GM21528 (cell line): ENCODE measurements around the gene POC1B.

ENCODE experiments used
- ATAC-seq: cut with Tn5 transposase; IDR thresholded peaks from one replicate; pipeline ENCODE4 v1.9.1; 2021; ENCODE audit warnings: mild to moderate bottlenecking, moderate library complexity; ENCODE audit not compliant: unreplicated experiment, low FRiP score

The POC1B gene

GRCh38 chr12:89427508-89428156, 98.2 kb downstream of the POC1B start:
- peak; percentile 95 for ATAC-seq

GRCh38 chr12:89424846-89425245, 101.0 kb downstream of the POC1B start:
- no peak for ATAC-seq

DNA sequence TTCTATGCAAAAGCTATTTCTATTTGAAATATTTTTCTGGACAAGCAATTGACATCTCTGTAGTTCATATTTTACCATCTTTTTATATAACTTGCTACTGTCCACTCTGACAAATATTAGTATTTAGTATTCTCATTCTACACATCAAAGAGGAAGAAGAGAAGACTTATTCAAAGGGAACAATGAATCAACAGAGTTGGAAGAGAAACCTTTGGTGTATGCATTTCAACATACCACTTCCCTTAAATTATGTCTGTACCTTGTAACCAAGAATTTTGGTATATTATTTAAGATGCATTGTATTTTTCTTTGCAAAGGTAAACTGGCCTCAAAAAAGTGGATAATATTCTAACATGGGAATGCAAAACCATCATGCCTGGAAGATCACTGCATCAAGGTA, 101.5 kb downstream of the POC1B start:
- no peak for ATAC-seq

DNA sequence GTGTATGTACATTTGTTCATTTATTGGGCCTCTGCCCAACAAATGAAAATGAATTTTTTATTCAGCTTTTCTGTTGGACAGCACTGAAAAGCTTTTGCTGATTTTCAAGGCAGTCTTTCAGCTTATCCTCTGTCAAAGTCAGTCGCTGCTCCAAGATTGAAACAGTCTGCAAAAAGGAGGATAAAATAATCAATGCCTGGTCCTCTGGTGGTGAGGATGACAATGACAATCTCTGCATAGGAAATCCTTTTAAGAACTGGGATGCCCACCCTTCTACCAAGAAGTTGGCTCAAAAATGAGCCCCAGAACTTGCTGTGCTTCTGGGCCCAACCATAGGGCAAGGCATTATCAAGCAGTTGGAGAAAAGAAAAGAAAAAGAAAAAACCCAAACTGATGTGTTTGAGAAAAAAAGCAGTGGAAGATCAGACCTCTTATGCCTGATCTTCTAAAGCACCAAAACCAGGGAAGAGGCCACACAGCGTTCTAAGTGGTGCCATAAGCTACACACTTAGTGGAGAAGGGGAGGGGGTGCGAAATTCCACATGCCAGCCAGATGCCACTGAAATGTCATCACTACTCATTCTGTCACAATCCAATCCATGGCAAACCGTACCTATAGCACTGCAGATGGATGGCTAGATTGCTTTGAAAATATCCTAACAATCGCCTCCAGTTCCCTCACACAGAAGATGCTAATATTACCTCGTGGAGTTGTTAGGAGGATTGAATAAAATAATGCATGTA, 104.6 kb downstream of the POC1B start:
- ATAC-seq = no peak

- no peak for ATAC-seq
Measured at GRCh38 chr12:89418228-89418910, 107.5 kb downstream of the POC1B start.

- no peak for ATAC-seq
Measured at GRCh38 chr12:89417246-89417977, 108.4 kb downstream of the POC1B start.

DNA sequence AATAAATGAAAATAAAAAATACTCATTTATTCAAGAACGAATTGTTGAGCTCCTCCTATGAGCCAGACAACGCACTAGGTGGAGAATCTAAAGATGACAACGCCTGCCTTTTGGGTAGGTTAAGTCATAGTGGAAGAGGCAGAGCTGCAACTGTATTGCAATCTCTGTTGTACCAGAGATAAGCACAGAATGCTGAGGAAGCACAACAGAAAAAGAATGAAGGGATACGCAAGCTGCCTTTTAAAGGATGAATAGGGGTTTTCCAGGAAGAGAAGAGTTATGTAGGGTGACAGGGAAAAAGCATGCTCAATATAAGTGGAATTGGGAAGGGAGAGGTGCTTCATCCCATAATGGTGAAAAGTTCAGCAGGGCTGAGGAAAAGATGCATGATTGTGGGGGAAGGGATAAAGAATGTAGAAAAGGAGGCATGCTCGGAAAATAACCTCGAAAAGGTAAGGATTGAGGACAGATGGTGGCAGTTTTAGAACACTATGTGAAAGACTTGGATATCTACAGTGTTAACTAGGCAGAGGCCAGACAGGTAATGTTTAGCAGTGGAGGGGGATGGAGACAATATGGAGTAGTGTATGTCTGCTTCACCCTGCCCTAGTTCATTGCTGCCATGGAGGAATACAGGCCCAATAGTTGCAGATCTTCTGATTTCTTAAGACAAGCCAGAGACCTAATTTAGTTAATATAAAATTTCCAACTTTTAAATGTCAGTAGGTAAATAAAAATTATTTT, 109.6 kb downstream of the POC1B start:
- no peak for ATAC-seq

- no peak for ATAC-seq
Measured at GRCh38 chr12:89414851-89415250, 111.0 kb downstream of the POC1B start.

- no peak for ATAC-seq
Measured at GRCh38 chr12:89414322-89414721, 111.5 kb downstream of the POC1B start.

DNA sequence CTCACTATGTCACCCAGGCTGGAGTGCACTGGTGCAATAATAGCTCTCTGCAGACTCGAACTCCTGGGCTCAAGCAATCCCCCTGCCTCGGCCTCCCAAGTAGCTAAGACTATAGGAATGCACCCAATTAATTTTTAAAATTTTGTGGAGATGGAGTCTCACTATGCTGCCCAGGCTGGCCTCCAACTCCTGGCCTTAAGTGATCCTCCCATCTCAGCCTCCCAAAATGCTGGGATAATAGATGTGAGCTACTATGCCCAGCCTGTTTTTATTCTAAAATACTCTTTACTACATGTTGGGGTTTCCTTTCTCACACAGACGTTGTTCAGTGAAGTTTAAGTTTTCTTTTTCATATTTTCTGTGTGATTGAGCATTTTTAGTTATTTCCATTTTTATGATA, 112.6 kb downstream of the POC1B start:
- ATAC-seq = no peak

- ATAC-seq = no peak
Measured at GRCh38 chr12:89412665-89413064, 113.2 kb downstream of the POC1B start.

GRCh38 chr12:89411846-89412245, 114.0 kb downstream of the POC1B start:
- no peak for ATAC-seq

DNA sequence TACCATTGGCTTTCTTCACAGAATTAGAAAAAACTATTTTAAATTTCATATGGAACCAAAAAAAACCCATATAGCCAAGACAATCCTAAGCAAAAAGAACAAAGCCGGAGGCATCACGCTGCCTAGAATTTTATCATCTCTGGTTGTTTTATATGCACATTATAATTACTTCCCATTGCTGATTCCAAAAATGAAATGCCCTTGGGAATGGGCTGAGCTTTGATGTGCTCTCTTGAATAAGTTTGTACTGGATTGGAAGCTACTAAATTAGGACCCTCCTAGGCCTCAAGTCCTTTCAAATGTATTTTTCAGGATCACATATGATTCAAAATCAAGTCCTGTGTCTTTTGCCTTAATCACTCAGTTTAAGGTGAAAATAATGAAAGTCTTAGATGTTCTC, 114.6 kb downstream of the POC1B start:
- no peak for ATAC-seq

DNA sequence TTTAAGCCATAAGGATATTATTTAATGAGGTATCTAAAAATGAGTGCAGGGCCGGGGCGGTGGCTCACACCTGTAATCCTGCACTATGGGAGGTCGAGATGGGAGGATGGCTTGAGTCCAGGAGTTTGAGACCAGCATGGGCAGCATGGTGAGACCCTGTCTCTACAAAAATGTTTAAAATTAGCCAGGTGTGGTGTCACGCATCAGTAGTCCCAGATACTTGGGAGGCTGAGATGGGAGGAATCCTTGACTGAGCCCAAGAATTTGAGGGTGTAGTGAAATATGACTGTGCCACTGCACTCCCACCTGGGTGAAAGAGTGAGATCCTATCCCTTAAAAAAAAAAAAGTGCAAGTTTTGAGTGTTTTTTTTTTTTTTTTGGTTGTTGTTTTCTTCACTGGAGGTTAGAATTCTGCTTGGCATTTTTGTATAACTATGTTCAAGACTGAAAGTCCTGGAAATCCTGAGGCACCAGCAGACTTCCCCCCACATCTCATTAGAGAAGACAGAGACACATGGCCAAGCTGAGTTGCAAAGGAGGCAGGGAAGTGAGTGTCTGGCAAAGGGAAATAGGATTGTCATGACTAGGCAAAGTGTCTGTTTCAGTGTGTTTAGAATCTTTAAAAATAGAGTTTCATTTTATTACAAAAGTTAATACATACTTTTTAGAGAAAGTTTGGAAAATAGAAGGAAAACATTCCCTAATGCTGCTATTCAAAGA, 120.1 kb downstream of the POC1B start:
- ATAC-seq = no peak

- no peak for ATAC-seq
Measured at GRCh38 chr12:89401433-89402058, 124.3 kb downstream of the POC1B start.

GRCh38 chr12:89400415-89400814, 125.4 kb downstream of the POC1B start:
- no peak for ATAC-seq

DNA sequence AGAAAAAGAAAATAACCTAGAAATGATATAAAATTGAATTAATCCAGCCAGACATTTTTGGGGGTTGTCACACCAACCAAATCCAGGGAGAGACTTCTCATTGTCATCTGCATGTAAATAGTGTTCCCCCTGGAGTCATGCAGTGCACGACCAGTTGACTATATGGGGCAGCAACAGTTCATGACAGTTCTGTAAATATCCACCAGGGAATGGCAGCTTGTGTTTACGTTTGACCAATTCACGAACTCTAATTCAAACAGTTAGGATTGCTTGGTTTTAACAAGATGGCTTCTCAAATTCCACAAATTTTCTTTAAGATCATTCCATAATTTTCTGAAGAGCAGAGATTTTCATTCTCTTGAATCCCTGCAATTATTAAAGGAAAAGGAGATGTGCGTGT, 130.1 kb downstream of the POC1B start:
- ATAC-seq = no peak

DNA sequence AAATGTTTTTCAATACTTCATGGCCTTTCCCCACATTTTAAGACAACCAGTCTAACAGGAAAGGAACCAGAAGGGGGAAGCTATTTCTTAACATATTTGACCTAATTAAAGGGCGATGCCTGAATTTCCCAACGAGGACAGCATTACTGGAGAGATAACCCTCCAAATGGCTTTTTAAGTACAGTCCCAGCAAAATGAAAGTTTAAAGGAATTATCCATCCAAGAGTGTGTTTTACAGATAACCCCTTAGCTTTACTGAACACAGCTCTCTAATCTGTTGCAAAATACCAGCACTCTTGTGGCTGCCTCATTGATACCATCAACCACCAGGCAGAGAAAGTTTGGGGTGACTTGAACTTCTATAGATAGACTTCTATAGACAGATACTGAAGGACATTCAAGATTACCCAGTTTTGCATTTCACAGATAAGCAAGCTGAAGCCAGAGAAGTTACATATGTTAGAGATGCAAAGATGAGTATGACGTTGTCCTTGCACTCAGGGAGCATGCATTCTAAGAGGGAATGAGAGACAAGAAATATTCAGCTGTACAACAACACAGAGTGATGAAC, 132.2 kb downstream of the POC1B start:
- ATAC-seq = no peak

DNA sequence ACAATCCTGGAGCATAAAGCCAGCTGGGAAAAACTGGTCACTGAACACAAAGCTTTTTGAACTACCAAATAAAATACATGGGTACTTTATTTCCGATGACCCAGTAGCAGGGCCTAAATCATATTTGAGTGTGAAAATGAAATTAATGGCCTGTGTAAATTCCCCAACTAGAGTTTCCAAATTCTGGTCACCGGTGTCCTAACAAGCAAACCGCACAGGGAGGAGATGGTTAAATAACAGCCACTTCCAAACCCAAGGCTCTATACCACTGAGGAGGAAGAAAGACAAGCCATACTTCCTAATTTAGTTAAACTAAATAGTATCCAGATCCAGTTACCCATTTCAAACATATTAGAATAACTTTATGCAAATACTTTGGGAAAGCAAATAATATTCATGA, 133.5 kb downstream of the POC1B start:
- no peak for ATAC-seq
